GM12865 (cell line): ENCODE results near the gene SPAG8.

Source experiments
- DNase-seq: peaks from one replicate; pipeline ENCODE4 v3.0.0; 2010; ENCODE audit warnings: low read depth
- H3K4me3 ChIP-seq: 2 replicates; pipeline ENCODE4 v1.5.1; 2011; ENCODE audit warnings: mild to moderate bottlenecking, low read depth, low read length, control low read depth
- CTCF ChIP-seq: IDR thresholded peaks from 2 replicates; pipeline ENCODE4 v1.5.1; 2011; ENCODE audit warnings: low read length, control low read depth, low read depth, inconsistent platforms; ENCODE audit not compliant: insufficient read depth; ENCODE audit errors: missing control alignments

Gene SPAG8

GRCh38 chr9:35781066-35781465 lies 31.0 kb downstream of the SPAG8 start:
- no peak overlapping the region for H3K4me3 ChIP-seq
- no peak for DNase-seq
- no peak for TF ChIP-seq CTCF

GRCh38 chr9:35778496-35778895 lies 33.6 kb downstream of the SPAG8 start:
- no peak for TF ChIP-seq CTCF
- H3K4me3 ChIP-seq, result no peak overlapping the region
- no peak for DNase-seq

- no peak overlapping the region for H3K4me3 ChIP-seq
- no peak for TF ChIP-seq CTCF
- DNase-seq, result peak; percentile 46
Observed at GRCh38 chr9:35776018-35776417, 36.0 kb downstream of the SPAG8 start.

- TF ChIP-seq CTCF, result no peak
- H3K4me3 ChIP-seq, result no peak overlapping the region
- DNase-seq, result no peak
Observed at GRCh38 chr9:35774907-35775635, 37.0 kb downstream of the SPAG8 start.

GRCh38 chr9:35771943-35772342 lies 40.1 kb downstream of the SPAG8 start:
- no peak for DNase-seq
- no peak for TF ChIP-seq CTCF
- no peak overlapping the region for H3K4me3 ChIP-seq

GRCh38 chr9:35771534-35771933 lies 40.5 kb downstream of the SPAG8 start:
- no peak for DNase-seq
- no peak overlapping the region for H3K4me3 ChIP-seq
- TF ChIP-seq CTCF, result no peak

GRCh38 chr9:35771075-35771433 lies 41.0 kb downstream of the SPAG8 start:
- H3K4me3 ChIP-seq, result no peak overlapping the region
- TF ChIP-seq CTCF, result no peak
- no peak for DNase-seq
